Measurements from ENCODE around the gene NECTIN4.
A peak's percentile ranks its signal among the peaks of the same experiment; 100 is the strongest.

Gene NECTIN4

GRCh38 chr1:161021970-161022353 lies 67.4 kb downstream of the NECTIN4 start:
- Histone ChIP-seq H3K36me3 (ENCODE audit: control insufficient read depth, insufficient read depth, low read length) (no peaks in the 10 kb centered on the region), H3K9ac (ENCODE audit: low read length) (peak overlapping the region; percentile 75), H3K4me1 (ENCODE audit: control insufficient read depth, insufficient read depth, low read length) (peaks cover 26% of the 10 kb centered on the region), H3K27me3 (ENCODE audit: control insufficient read depth, insufficient read depth, low read length) (no peaks in the 10 kb centered on the region), H3K9me3 (ENCODE audit: control insufficient read depth, low read length) (no peaks in the 10 kb centered on the region), H3K4me3 (ENCODE audit: low read length) (peak overlapping the region; percentile 97)

GRCh38 chr1:161021165-161021969 lies 68.0 kb downstream of the NECTIN4 start:
- no peaks in the 10 kb centered on the region for H3K36me3 ChIP-seq (ENCODE audit: control insufficient read depth, insufficient read depth, low read length)
- H3K9me3 ChIP-seq (ENCODE audit: control insufficient read depth, low read length) = no peaks in the 10 kb centered on the region
- H3K27me3 ChIP-seq (ENCODE audit: control insufficient read depth, insufficient read depth, low read length) = no peaks in the 10 kb centered on the region
- H3K4me3 ChIP-seq (ENCODE audit: low read length) = peak overlapping the region; percentile 97
- peak overlapping the region; percentile 96 for H3K9ac ChIP-seq (ENCODE audit: low read length)
- H3K4me1 ChIP-seq (ENCODE audit: control insufficient read depth, insufficient read depth, low read length) = peaks cover 26% of the 10 kb centered on the region
